HepG2 (cell line): Measurements from ENCODE around the gene OSBPL1A.

Experiments
- KLF6 ChIP-seq: IDR thresholded peaks from 2 replicates; pipeline ENCODE4 v1.8.0; 2016; ENCODE audit warnings: missing biosample characterization, missing genetic modification reagents
- SMAD3 ChIP-seq: sonication (generic); formaldehyde crosslinking; IDR thresholded peaks from 2 replicates; pipeline ENCODE4 v1.4.0; 2020; ENCODE audit warnings: missing genetic modification reagents
- TFE3 ChIP-seq: IDR thresholded peaks from 2 replicates; pipeline ENCODE4 v1.6.1; 2016

GRCh38 chr18:24185805-24186204, 211.8 kb downstream of the OSBPL1A start:
- TF ChIP-seq TFE3 (CRISPR knock-in tag) (no peak), KLF6 (CRISPR knock-in tag) (no peak), SMAD3 (no peak)
